Measurements from ENCODE around the gene HK1. TPM values are rescaled to one million over a fixed set of nuclear protein-coding genes. Genes with fewer than 3 reads are reported as not detected.

Gene HK1
- total and polyA plus RNA-seq, 2 donors (not counting 1 experiment from before 2014, with no cell fraction given): 24.7 to 40.8 TPM

GRCh38 chr10:69408318-69409175 is 130.3 kb downstream of the HK1 start:
- peaks cover 27% of the 10 kb centered on the region for H3K4me1 Mint-ChIP-seq
- peak overlapping the region; percentile 67 to 73 for H3K27ac ChIP-seq (ENCODE audit: low read length in 2 of 2)
- H3K9me3 ChIP-seq (ENCODE audit: control extremely low read depth in 1 of 3, control insufficient read depth in 2 of 3, insufficient read depth in 1 of 3, low read length in 2 of 3): peaks cover 0 to 9% (median 0%) of the 10 kb centered on the region in 3 donors
- TF ChIP-seq EZH2 (IDR thresholded peaks at IDR 0.05; ENCODE audit: borderline replicate concordance, insufficient read depth, low read depth, low read length, poor library complexity, severe bottlenecking): no peak
- peak; percentile 91 for TF ChIP-seq CTCF (IDR thresholded peaks at IDR 0.05)
- H3K79me2 ChIP-seq (ENCODE audit: control insufficient read depth, insufficient read depth, low read length): no peaks in the 10 kb centered on the region
- no peaks in the 10 kb centered on the region for H3K9me3 Mint-ChIP-seq (ENCODE audit: insufficient read depth)
- peaks cover 3% of the 10 kb centered on the region for H3K27me3 Mint-ChIP-seq
- no peaks in the 10 kb centered on the region for H3K36me3 ChIP-seq (replicated peaks in 1 of 2; ENCODE audit: control extremely low read depth in 1 of 2, control insufficient read depth in 1 of 2, extremely low read depth in 1 of 2, insufficient read depth in 2 of 2, low read length in 1 of 2)
- peak; percentile 84 for ATAC-seq (ENCODE audit: low read depth)
- intact Hi-C loops (cut with micrococcal nuclease): loop anchor here (1.0 to 5.0 kb wide), 7 partner anchors 90 to 739 kb away; partner anchors contain the start of genes CCAR1, KIFBP and TYSND1
- peaks cover 21 to 39% of the 10 kb centered on the region in 2 donors for H3K4me1 ChIP-seq (ENCODE audit: control insufficient read depth in 2 of 2, insufficient read depth in 2 of 2, low read length in 2 of 2)
- H3K4me3 Mint-ChIP-seq: peak overlapping the region; percentile 81
- DNase-seq: peak; percentile 95
- H3K9ac ChIP-seq (ENCODE audit: low read length): peak overlapping the region; percentile 57
- peak overlapping the region; percentile 78 for H2AFZ ChIP-seq (ENCODE audit: insufficient read depth, low read depth, low read length, poor library complexity, severe bottlenecking)
- ChIA-PET POLR2A (interaction anchor here (0.8 to 1.6 kb wide), 2 partner anchors 90 to 107 kb away, joined by 7 read pairs; no protein-coding TSS in a partner anchor), CTCF (interaction anchor here (0.5 to 2.2 kb wide), 15 partner anchors 8 to 1169 kb away, joined by 3 to 28 read pairs (median 3); partner anchors contain the start of gene DDX21)
- peaks cover 0 to 4% (median 1%) of the 10 kb centered on the region in 4 experiments for H3K27me3 ChIP-seq (replicated peaks in 1 of 4; ENCODE audit: control extremely low read depth in 1 of 4, control insufficient read depth in 3 of 4, insufficient read depth in 4 of 4, low read length in 3 of 4)
- H3K4me2 ChIP-seq (replicated peaks; ENCODE audit: low read depth, low read length, poor library complexity, severe bottlenecking): peak overlapping the region; percentile 81
- 6% methylated on average over 42 of the region's 64 CpGs for WGBS (ENCODE audit: insufficient coverage)
- H3K4me3 ChIP-seq (ENCODE audit: control extremely low read depth in 1 of 5, extremely low read depth in 1 of 5, insufficient read depth in 1 of 5, low read depth in 2 of 5, low read length in 4 of 5): peak overlapping the region in 4 of 5 experiments; percentile 24 to 58 (median 40)
- H4K20me1 ChIP-seq (ENCODE audit: control insufficient read depth, insufficient read depth, low read length, poor library complexity, severe bottlenecking): no peaks in the 10 kb centered on the region
- peak overlapping the region; percentile 89 for H3K27ac Mint-ChIP-seq
